ENCODE data around the gene RIN1. TPM values are rescaled to one million over a fixed set of nuclear protein-coding genes. Genes with fewer than 3 reads are reported as not detected.
A peak's percentile ranks its signal among the peaks of the same experiment; 100 is the strongest.

RIN1 gene
- total RNA-seq, 1 donor from 2014 or later, result 5.0 TPM

DNA sequence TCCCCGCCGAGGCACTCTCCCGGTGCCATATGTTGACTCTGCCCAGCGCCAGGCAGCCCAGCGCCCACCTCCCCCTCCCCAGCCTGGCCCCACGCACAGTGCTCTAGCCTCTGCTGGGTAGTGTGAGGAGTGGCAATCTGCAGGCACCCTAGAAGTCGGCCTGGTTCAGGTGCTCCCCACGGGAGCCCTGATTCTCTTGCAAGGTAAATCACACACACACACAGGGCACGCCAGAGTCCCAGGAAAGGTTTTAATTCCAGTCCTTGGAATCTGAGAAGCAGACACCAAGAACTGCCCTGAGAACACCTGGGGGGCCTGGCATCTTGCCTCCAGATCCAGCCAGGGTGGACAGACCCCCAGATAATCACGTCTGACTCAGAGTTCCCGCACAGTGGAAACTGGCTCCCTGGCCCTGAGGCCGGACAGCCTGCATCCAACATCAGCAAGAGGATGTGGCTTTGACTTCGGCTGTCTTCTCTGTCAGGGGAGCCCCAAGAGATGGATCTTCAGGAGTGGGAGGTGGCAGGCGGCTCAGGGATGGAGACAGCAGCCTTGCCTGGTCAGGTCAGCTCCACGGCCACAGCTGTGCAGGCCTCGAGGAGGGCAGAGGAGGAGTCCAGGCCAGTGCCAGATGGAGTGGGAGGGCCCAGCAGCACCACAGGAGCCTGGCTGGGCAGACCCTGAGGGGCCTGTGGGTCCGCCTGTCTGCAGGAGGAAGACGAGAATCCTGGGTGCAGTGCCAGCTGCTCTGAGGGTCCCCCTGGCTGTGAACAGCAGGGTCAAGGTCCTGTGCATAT is 1.1 kb upstream of the RIN1 start:
- peak; percentile 11 for ATAC-seq

GRCh38 chr11:66335531-66336233 is 552 bp downstream of the RIN1 start:
- no peak for DNase-seq (ENCODE audit: low spot score)

More for the DNA sequence above, 1.1 kb upstream of the RIN1 start:
- intact Hi-C loops (cut with DNase I), result no loop called here
- no peak for DNase-seq (ENCODE audit: low spot score)

GRCh38 chr11:66334605-66335442 is 1.4 kb downstream of the RIN1 start:
- ATAC-seq (no peak), DNase-seq (ENCODE audit: low spot score) (no peak)
- intact Hi-C loops (cut with DNase I), result no loop called here

More at GRCh38 chr11:66335531-66336233, 552 bp downstream of the RIN1 start:
- peak; percentile 12 for ATAC-seq
- intact Hi-C loops (cut with DNase I), result no loop called here

DNA sequence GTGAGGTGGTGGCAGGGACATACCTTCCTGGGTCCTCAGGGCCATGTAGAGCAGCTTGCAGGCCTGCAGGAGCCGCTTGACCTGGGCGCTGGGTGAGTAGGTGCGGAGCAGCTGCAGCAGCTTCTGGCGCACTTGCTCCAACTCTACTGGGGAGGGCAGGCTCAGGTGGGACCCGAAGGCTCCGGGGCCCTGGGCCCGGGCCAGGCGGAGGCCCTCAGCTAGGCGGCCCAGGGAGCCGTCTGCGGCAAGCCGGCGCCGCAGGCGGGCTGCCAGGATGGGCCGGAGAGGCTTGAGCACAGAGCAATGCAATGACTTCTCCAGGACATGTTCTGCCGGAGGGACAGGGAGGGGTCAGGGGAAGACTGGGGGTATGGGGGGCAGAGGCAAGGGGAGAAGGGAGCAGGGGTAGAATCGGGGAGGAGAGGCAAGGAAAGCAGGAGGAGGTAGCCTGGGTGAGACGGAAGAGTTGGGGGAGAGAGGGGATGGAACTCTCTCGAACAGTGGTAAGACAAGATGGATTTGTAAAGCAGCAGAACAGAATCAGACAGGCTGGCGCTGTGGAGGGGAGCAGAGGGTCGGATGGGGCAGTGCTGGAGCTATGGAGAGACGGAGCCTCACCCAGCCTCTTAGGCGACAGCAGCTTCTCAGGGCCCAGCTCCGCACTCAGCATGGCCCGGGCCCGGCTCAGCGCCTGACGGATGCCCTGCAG is 2.2 kb downstream of the RIN1 start:
- intact Hi-C loops (cut with DNase I), result no loop called here
- ATAC-seq, result no peak
- no peak for DNase-seq (ENCODE audit: low spot score)

- no peak for DNase-seq (ENCODE audit: low spot score)
- intact Hi-C loops (cut with DNase I), result no loop called here
- ATAC-seq, result no peak
These were observed 2.9 kb downstream of the RIN1 start for GRCh38 chr11:66333220-66333877.

DNA sequence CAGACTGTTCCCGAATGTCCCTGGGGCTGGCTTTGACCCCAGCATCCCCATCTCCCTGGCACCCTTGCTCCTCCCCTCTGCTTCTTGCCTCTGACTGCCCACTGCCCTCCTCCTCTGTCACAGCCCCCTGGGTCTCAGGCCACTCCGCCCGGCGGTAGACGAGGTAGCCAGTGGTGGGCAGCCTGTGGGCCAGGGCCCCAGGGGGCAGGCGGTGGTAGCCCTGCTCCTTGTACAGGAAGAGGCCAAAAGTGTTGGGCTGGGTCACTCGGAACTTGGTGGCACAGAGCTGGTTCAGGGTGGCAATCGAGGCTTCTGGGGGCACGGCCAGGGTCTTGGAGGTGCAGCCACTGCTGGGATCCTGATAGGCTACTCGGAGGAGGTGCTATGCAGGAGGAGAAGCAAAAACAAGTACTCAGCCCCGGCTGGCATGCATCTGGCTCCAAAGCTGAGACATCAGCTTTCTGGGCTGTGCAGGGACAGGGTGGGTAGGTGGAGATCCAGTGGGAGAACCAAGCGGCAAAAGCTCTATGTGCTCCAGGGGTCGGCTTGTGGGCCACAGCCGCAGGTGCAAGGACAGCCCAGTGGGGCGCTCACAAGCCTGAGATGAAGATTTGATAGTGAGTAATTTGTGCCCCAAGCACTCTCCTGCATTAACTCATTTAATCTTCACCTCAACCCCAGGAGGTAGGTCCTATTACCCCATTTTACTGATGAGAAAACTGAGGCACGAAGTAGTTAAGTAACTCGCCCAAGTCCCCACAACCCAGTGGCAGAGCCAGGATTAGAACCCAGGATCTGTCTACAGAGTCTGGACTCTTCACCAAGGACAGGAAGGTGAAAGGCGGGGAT is 3.6 kb downstream of the RIN1 start:
- intact Hi-C loops (cut with DNase I), result no loop called here
- no peak for ATAC-seq
- no peak for DNase-seq (ENCODE audit: low spot score)

- DNase-seq (ENCODE audit: low spot score) (no peak), ATAC-seq (no peak)
- intact Hi-C loops (cut with DNase I), result no loop called here
These were observed 4.5 kb downstream of the RIN1 start for GRCh38 chr11:66331542-66332370.

DNA sequence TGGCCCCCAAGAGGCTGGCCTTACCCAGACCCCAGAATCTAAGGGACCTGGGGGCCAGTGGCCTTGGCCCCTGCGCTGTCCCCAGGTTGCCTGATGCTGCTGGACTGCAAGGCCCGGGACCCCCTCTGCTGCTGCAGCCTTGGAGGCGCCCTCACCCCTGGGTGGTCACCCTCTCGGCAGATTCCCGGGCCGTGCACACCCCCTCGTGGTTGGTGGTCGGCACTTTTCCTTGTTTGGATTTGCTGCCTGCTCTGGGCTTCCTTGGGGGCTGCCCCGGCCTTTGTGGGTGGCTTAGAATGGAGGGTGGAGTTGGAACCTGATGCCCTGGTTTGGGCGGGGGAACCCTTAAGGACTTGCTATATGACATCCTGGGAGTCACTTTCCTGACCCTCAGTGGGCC is 5.3 kb downstream of the RIN1 start:
- ATAC-seq, result no peak
- no peak for DNase-seq (ENCODE audit: low spot score)
- intact Hi-C loops (cut with DNase I), result no loop called here

GRCh38 chr11:66329165-66329673 is 7.0 kb downstream of the RIN1 start:
- ATAC-seq, result no peak
- no peak for DNase-seq (ENCODE audit: low spot score)
- intact Hi-C loops (cut with DNase I), result no loop called here

DNA sequence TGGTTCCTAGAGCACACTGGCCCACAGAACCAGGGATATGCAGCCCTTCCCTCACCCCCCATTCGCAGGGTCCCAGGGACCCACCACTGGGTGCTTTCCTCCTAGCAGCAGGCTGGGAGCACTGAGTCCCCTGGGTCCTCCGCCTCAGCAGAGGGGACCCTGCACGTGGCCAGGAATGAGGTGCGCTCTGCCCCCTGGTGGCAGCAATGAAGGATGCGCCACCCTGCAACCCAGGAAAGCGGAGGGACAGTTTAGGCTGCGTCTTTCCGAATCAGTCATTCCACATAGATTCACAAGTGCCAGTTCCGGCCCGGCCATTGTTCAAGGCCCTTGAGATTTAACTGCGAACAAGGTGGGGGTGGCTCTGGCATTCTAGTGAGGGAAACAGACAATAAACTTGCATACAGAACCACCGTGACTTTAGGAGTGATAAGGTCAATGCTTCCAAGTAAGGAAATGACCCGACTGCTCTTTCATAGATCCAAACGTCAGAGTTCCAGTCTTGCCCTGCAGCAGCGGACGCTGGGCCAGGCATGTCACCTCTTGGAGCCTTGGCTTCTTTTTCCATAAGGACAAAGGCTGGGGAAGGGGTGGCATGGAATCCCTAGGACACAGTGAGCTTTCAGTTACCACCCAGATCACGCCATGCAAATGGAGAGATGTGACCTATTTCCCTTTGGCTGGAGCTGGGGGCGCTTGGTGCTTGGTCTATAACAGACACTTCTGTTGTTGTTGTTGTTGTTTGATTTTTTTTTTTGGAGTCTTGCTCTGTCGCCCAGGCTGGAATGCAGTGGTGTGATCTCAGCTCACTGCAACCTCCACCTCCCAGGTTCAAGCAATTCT is 7.7 kb downstream of the RIN1 start:
- intact Hi-C loops (cut with DNase I), result no loop called here
- ATAC-seq, result peak; percentile 88
- DNase-seq (ENCODE audit: low spot score), result peak; percentile 86

DNA sequence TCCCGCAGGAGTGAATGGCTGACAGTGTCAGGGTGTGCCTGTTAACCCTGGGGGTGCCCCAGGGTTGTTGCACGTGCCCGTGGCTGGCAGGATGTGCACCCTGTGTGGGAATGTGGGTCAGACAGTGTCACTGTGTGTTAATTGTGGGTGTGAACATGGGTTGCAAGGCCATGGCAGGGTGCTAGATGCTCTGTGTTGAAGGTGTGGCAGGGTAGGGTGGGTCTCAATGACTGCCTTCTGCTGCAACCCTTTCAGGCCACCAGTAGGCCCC is 8.3 kb downstream of the RIN1 start:
- DNase-seq (ENCODE audit: low spot score), result no peak
- intact Hi-C loops (cut with DNase I), result no loop called here
- ATAC-seq, result no peak

DNA sequence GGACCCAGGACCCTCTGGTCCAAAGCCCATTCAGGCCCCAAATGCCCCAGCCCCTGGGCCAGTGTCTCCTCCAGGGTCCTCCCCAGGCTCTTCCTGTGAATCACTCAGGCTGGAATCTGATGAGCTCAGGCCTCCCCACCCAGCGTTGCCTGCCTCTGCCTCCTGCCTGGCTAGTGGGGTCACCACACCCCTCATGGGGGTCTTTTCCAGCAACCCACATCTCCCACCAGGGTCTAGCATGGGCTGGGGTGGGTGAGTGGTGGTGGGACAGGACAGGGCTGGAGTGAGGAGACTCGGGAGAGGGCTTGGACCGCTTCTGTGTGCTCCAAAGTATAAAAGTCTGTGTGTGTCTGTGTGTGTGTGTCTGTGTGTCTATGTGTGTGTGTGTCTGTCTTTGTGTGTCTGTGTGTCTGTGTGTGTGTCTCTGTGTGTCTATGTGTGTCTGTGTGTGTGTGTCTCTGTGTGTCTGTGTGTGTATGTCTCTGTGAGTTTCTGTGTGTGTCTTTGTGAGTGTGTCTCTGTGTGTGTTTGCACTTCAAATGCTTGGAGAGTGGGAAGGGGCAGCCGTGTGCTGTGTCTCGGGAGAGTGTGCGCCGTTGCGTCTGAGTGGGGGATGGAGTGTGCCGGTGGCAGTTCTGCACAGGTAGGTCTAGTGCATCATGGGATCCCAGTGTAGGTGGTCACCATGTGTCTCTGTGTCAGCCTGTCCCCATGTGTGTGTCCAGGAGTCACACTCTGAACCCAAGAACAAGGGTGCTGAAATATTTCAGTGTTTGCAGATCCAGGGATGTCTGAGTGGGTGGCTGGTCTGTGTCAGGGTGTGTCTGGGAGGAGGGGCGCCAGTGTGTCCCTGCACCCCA is 8.8 kb downstream of the RIN1 start:
- peak; percentile 51 for ATAC-seq
- intact Hi-C loops (cut with DNase I), result no loop called here

DNA sequence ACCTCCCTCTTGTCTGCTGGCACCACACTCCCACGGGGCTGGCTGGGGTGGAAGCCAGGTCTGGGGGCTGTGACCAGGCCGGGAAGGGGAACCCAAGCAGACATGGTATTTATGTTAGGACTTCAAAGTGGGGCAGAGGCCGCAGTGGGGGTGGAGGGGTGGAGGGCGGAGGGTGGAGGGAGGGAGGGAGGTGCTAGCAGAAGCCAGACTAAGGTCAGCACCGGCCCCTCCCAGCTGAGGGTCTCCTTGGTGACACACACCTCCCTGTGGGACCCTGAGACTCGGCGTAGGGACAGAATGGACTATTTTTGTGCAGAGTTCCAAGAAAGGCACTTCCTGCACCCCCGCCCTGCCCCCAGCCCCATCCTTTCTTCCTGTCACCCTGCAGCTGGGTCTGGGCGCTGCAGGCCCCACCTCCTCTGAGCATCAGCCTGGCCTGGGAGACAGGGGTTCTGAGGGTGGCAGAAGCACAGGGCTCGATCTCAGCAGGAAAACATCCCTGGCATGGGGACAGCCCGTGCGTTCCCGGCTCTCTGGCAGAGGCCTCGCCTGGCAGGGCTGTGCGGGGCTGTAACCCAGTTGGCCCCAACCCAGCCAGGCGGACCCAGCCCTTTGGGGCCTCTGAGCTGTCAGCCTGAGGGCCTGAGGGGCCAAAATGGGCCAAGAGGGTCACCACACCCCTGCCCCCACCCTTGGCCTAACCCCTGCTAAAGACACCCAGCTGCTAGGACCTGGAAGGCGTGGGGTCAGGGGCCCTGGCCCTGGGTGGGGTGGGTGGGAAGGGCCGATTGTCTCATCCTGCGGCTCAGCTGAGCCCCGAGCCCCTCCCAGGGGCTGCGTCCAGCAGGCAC is 9.7 kb downstream of the RIN1 start:
- DNase-seq (ENCODE audit: low spot score) (no peak), ATAC-seq (peak; percentile 38)
- intact Hi-C loops (cut with DNase I), result no loop called here

More for the DNA sequence above, 8.8 kb downstream of the RIN1 start:
- DNase-seq (ENCODE audit: low spot score), result no peak

- ATAC-seq (no peak), DNase-seq (ENCODE audit: low spot score) (no peak)
- intact Hi-C loops (cut with DNase I), result no loop called here
These were observed 11.0 kb downstream of the RIN1 start for GRCh38 chr11:66325263-66325671.

Measured in sciatic nerve (tissue), 2 donors.